ENCODE measurements around the gene CCR1. TPM values are rescaled to one million over a fixed set of nuclear protein-coding genes. Genes with fewer than 3 reads are reported as not detected.

CCR1 gene
- polyA plus RNA-seq, 1 donor (not counting 4 experiments of a cell fraction or from before 2014, with no cell fraction given): not detected

- FAIRE-seq: no peak
- no peak for TF ChIP-seq EZH2 (IDR thresholded peaks at IDR 0.05; ENCODE audit: low read length)
- TF ChIP-seq, protein P1, sequence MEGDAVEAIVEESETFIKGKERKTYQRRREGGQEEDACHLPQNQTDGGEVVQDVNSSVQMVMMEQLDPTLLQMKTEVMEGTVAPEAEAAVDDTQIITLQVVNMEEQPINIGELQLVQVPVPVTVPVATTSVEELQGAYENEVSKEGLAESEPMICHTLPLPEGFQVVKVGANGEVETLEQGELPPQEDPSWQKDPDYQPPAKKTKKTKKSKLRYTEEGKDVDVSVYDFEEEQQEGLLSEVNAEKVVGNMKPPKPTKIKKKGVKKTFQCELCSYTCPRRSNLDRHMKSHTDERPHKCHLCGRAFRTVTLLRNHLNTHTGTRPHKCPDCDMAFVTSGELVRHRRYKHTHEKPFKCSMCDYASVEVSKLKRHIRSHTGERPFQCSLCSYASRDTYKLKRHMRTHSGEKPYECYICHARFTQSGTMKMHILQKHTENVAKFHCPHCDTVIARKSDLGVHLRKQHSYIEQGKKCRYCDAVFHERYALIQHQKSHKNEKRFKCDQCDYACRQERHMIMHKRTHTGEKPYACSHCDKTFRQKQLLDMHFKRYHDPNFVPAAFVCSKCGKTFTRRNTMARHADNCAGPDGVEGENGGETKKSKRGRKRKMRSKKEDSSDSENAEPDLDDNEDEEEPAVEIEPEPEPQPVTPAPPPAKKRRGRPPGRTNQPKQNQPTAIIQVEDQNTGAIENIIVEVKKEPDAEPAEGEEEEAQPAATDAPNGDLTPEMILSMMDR (optimal IDR thresholded peaks at IDR 0.05 in 1 of 3, IDR thresholded peaks at IDR 0.05 in 1 of 3, conservative IDR thresholded peaks at IDR 0.05 in 1 of 3; ENCODE audit: extremely low read depth in 1 of 3, insufficient read depth in 2 of 3, low read length in 3 of 3): no peak
Observed at GRCh38 chr3:46212101-46212500, 4.0 kb upstream of the CCR1 start.

GRCh38 chr3:46209746-46210470, 1.8 kb upstream of the CCR1 start:
- Histone ChIP-seq H3K79me2 (ENCODE audit: control insufficient read depth, insufficient read depth, low read length) (no peaks in the 10 kb centered on the region), H3K4me2 (ENCODE audit: control insufficient read depth, extremely low read depth, insufficient read depth, low read depth, low read length) (no peak overlapping the region), H2AFZ (ENCODE audit: control insufficient read depth, low read length) (no peak overlapping the region), H3K27me3 (ENCODE audit: control insufficient read depth, extremely low read depth, insufficient read depth, low read length) (peaks cover 10% of the 10 kb centered on the region), H3K9ac (ENCODE audit: control insufficient read depth, extremely low read depth, insufficient read depth, low read length) (no peak overlapping the region), H3K36me3 (ENCODE audit: control insufficient read depth in 2 of 2, extremely low read depth in 1 of 2, insufficient read depth in 2 of 2, low read length in 2 of 2) (no peaks in the 10 kb centered on the region), H3K9me3 (ENCODE audit: control insufficient read depth, low read depth, low read length) (no peaks in the 10 kb centered on the region), H3K9me1 (ENCODE audit: control insufficient read depth, extremely low read depth, insufficient read depth, low read length) (no peaks in the 10 kb centered on the region), H3K27ac (ENCODE audit: control insufficient read depth, insufficient read depth, low read length) (no peak overlapping the region), H3K4me3 (ENCODE audit: control insufficient read depth in 2 of 3, extremely low read depth in 1 of 3, insufficient read depth in 2 of 3, low read depth in 1 of 3, low read length in 3 of 3) (no peak overlapping the region), H3K4me1 (ENCODE audit: control insufficient read depth, extremely low read depth, insufficient read depth, low read length) (peaks cover 2% of the 10 kb centered on the region), H4K20me1 (ENCODE audit: control insufficient read depth, extremely low read depth, insufficient read depth, low read length) (no peaks in the 10 kb centered on the region)
- FAIRE-seq (peak; percentile 17), DNase-seq (ENCODE audit: low read depth, low spot score) (no peak)
- dilution Hi-C loops (cut with MboI; ENCODE audit: extremely low pct_ligation_motif_present, low sequenced_read_pairs): no loop called here
- TF ChIP-seq, protein P1 (optimal IDR thresholded peaks at IDR 0.05 in 1 of 3, IDR thresholded peaks at IDR 0.05 in 1 of 3, conservative IDR thresholded peaks at IDR 0.05 in 1 of 3; ENCODE audit: extremely low read depth in 1 of 3, insufficient read depth in 2 of 3, low read length in 3 of 3): no peak
- no peak for TF ChIP-seq EZH2 (IDR thresholded peaks at IDR 0.05; ENCODE audit: low read length)

More at GRCh38 chr3:46212101-46212500, 4.0 kb upstream of the CCR1 start:
- Histone ChIP-seq H3K79me2 (ENCODE audit: control insufficient read depth, insufficient read depth, low read length) (no peaks in the 10 kb centered on the region), H2AFZ (ENCODE audit: control insufficient read depth, low read length) (no peak overlapping the region), H3K4me2 (ENCODE audit: control insufficient read depth, extremely low read depth, insufficient read depth, low read depth, low read length) (no peak overlapping the region), H3K27ac (ENCODE audit: control insufficient read depth, insufficient read depth, low read length) (no peak overlapping the region), H3K27me3 (ENCODE audit: control insufficient read depth, extremely low read depth, insufficient read depth, low read length) (peaks cover 6% of the 10 kb centered on the region), H3K9me3 (ENCODE audit: control insufficient read depth, low read depth, low read length) (no peaks in the 10 kb centered on the region), H3K9ac (ENCODE audit: control insufficient read depth, extremely low read depth, insufficient read depth, low read length) (no peak overlapping the region), H3K9me1 (ENCODE audit: control insufficient read depth, extremely low read depth, insufficient read depth, low read length) (no peaks in the 10 kb centered on the region), H3K36me3 (ENCODE audit: control insufficient read depth in 2 of 2, extremely low read depth in 1 of 2, insufficient read depth in 2 of 2, low read length in 2 of 2) (no peaks in the 10 kb centered on the region), H4K20me1 (ENCODE audit: control insufficient read depth, extremely low read depth, insufficient read depth, low read length) (no peaks in the 10 kb centered on the region), H3K4me3 (ENCODE audit: control insufficient read depth in 2 of 3, extremely low read depth in 1 of 3, insufficient read depth in 2 of 3, low read depth in 1 of 3, low read length in 3 of 3) (no peak overlapping the region), H3K4me1 (ENCODE audit: control insufficient read depth, extremely low read depth, insufficient read depth, low read length) (peaks cover 2% of the 10 kb centered on the region)
- DNase-seq (ENCODE audit: low read depth, low spot score): no peak
- dilution Hi-C loops (cut with MboI; ENCODE audit: extremely low pct_ligation_motif_present, low sequenced_read_pairs): no loop called here

All from keratinocyte (primary cell).